GM18502 (cell line): Measurements from ENCODE around the gene TSPAN32.
"Not testable (repeated sequence)": the region's sequence is repeated elsewhere in the genome, so short reads cannot be mapped to it uniquely, and the experiment has no call there.

Experiments used
- ATAC-seq: cut with Tn5 transposase; IDR thresholded peaks from one replicate; pipeline ENCODE4 v1.9.1; 2021; ENCODE audit warnings: mild to moderate bottlenecking; ENCODE audit not compliant: unreplicated experiment, poor library complexity

The TSPAN32 gene

GRCh38 chr11:2359557-2359956 lies 57.7 kb downstream of the TSPAN32 start:
- ATAC-seq = no peak

GRCh38 chr11:2360081-2360642 lies 58.3 kb downstream of the TSPAN32 start:
- ATAC-seq = no peak

GRCh38 chr11:2361565-2361964 lies 59.8 kb downstream of the TSPAN32 start:
- ATAC-seq = no peak

GRCh38 chr11:2362414-2362813 lies 60.6 kb downstream of the TSPAN32 start:
- ATAC-seq = no peak

GRCh38 chr11:2363130-2363529 lies 61.3 kb downstream of the TSPAN32 start:
- no peak for ATAC-seq

GRCh38 chr11:2363577-2364370 lies 62.0 kb downstream of the TSPAN32 start:
- ATAC-seq = no peak

GRCh38 chr11:2364386-2364785 lies 62.6 kb downstream of the TSPAN32 start:
- ATAC-seq = not testable (repeated sequence)

- ATAC-seq = no peak
Measured at GRCh38 chr11:2365571-2366210, 63.9 kb downstream of the TSPAN32 start.

- ATAC-seq = no peak
Measured at GRCh38 chr11:2366276-2366675, 64.5 kb downstream of the TSPAN32 start.

- ATAC-seq = no peak
Measured at GRCh38 chr11:2366733-2367132, 64.9 kb downstream of the TSPAN32 start.

GRCh38 chr11:2367266-2368160 lies 65.7 kb downstream of the TSPAN32 start:
- ATAC-seq = no peak
